Progenitor cell of endocrine pancreas (in vitro differentiated cells): ENCODE measurements around the gene UBR3. TPM values are rescaled to one million over a fixed set of nuclear protein-coding genes. Genes with fewer than 3 reads are reported as not detected.

Source experiments
- DNase-seq: peaks from one replicate; pipeline ENCODE4 v3.0.0; 2021; ENCODE audit warnings: low spot score; ENCODE audit not compliant: unreplicated experiment
- H3K27ac Mint-ChIP-seq: 2 replicates; pipeline ENCODE4 v1.8.0; 2021; ENCODE audit warnings: mild to moderate bottlenecking, moderate library complexity, mixed read lengths
- H3K27me3 Mint-ChIP-seq: 2 replicates; pipeline ENCODE4 v1.8.0; 2021; ENCODE audit warnings: mixed read lengths
- H3K36me3 Mint-ChIP-seq: 2 replicates; pipeline ENCODE4 v1.8.0; 2022; ENCODE audit warnings: mixed read lengths; ENCODE audit not compliant: insufficient read depth
- H3K4me1 Mint-ChIP-seq: 2 replicates; pipeline ENCODE4 v1.8.0; 2021; ENCODE audit warnings: low read depth, mixed read lengths
- H3K4me3 Mint-ChIP-seq: 2 replicates; pipeline ENCODE4 v1.8.0; 2021; ENCODE audit warnings: low read depth, mild to moderate bottlenecking, moderate library complexity, mixed read lengths
- H3K9me3 Mint-ChIP-seq: 2 replicates; pipeline ENCODE4 v1.8.0; 2021; ENCODE audit warnings: low read depth, mixed read lengths
- CTCF ChIP-seq: fragments of 200-600 bp; sonication (generic); IDR thresholded peaks from one replicate; pipeline ENCODE4 v1.5.0; 2021; ENCODE audit warnings: antibody characterized with exemption, mild to moderate bottlenecking; ENCODE audit not compliant: unreplicated experiment
- total RNA-seq: library from RNA; stranded (reverse); gene quantifications from 2 replicates; pipeline ENCODE4 v1.2.1, GENCODE V29; 2021

Gene UBR3
- total RNA-seq, 1 donor from 2014 or later = 36.9 TPM

- Mint-ChIP-seq H3K27ac (no peak overlapping the region), H3K4me3 (no peak overlapping the region), H3K9me3 (no peaks in the 10 kb centered on the region), H3K27me3 (no peaks in the 10 kb centered on the region), H3K36me3 (peaks cover 22% of the 10 kb centered on the region), H3K4me1 (no peaks in the 10 kb centered on the region)
- TF ChIP-seq CTCF = no peak
- DNase-seq = no peak
Measured at GRCh38 chr2:170005702-170006101, 178.4 kb downstream of the UBR3 start.

GRCh38 chr2:170006587-170007325, 179.5 kb downstream of the UBR3 start:
- Mint-ChIP-seq H3K27ac (no peak overlapping the region), H3K4me1 (no peaks in the 10 kb centered on the region), H3K36me3 (peaks cover 22% of the 10 kb centered on the region), H3K4me3 (no peak overlapping the region), H3K9me3 (no peaks in the 10 kb centered on the region), H3K27me3 (no peaks in the 10 kb centered on the region)
- TF ChIP-seq CTCF = no peak
- DNase-seq = no peak

- Mint-ChIP-seq H3K4me1 (peaks cover 2% of the 10 kb centered on the region), H3K27ac (no peak overlapping the region), H3K4me3 (no peak overlapping the region), H3K36me3 (peaks cover 8% of the 10 kb centered on the region), H3K27me3 (no peaks in the 10 kb centered on the region), H3K9me3 (no peaks in the 10 kb centered on the region)
- TF ChIP-seq CTCF = no peak
- DNase-seq = no peak
Measured at GRCh38 chr2:170009209-170009608, 182.0 kb downstream of the UBR3 start.

GRCh38 chr2:170012773-170013172, 185.5 kb downstream of the UBR3 start:
- H3K27ac Mint-ChIP-seq = no peak overlapping the region
- no peak for DNase-seq
- peaks cover 2% of the 10 kb centered on the region for H3K4me1 Mint-ChIP-seq
- H3K36me3 Mint-ChIP-seq = no peaks in the 10 kb centered on the region
- H3K9me3 Mint-ChIP-seq = no peaks in the 10 kb centered on the region
- H3K27me3 Mint-ChIP-seq = no peaks in the 10 kb centered on the region
- peak; percentile 16 for TF ChIP-seq CTCF
- no peak overlapping the region for H3K4me3 Mint-ChIP-seq

GRCh38 chr2:170013802-170014551, 186.7 kb downstream of the UBR3 start:
- TF ChIP-seq CTCF = no peak
- Mint-ChIP-seq H3K9me3 (no peaks in the 10 kb centered on the region), H3K27me3 (no peaks in the 10 kb centered on the region), H3K4me3 (no peak overlapping the region), H3K36me3 (no peaks in the 10 kb centered on the region), H3K4me1 (peaks cover 2% of the 10 kb centered on the region), H3K27ac (no peak overlapping the region)
- DNase-seq = no peak
